DMS153 (cell line): ENCODE measurements around the gene SNCB.

ENCODE experiments used
- DNase-seq: peaks from one replicate; lab custom pipeline; 2025; lab: John Stamatoyannopoulos, UW

The SNCB gene

GRCh38 chr5:176644294-176644693 lies 14.0 kb upstream of the SNCB start:
- DNase-seq: no peak

- no peak for DNase-seq
Observed at GRCh38 chr5:176643491-176644219, 13.3 kb upstream of the SNCB start.

GRCh38 chr5:176642675-176643490 lies 12.5 kb upstream of the SNCB start:
- DNase-seq: no peak

GRCh38 chr5:176640616-176641015 lies 10.3 kb upstream of the SNCB start:
- no peak for DNase-seq

- DNase-seq: no peak
Observed at GRCh38 chr5:176639981-176640380, 9.6 kb upstream of the SNCB start.

GRCh38 chr5:176639208-176639607 lies 8.9 kb upstream of the SNCB start:
- no peak for DNase-seq

GRCh38 chr5:176638437-176638836 lies 8.1 kb upstream of the SNCB start:
- DNase-seq: no peak

GRCh38 chr5:176637556-176637955 lies 7.2 kb upstream of the SNCB start:
- DNase-seq: no peak

- DNase-seq: no peak
Observed at GRCh38 chr5:176636426-176636825, 6.1 kb upstream of the SNCB start.

- DNase-seq: no peak
Observed at GRCh38 chr5:176633598-176633997, 3.3 kb upstream of the SNCB start.

GRCh38 chr5:176632745-176633144 lies 2.4 kb upstream of the SNCB start:
- DNase-seq: no peak

- no peak for DNase-seq
Observed at GRCh38 chr5:176631383-176632200, 1.3 kb upstream of the SNCB start.

GRCh38 chr5:176630681-176631222 lies 418 bp upstream of the SNCB start:
- DNase-seq: no peak

- DNase-seq: no peak
Observed at GRCh38 chr5:176629317-176629852, 949 bp downstream of the SNCB start.

GRCh38 chr5:176628406-176629228 lies 1.7 kb downstream of the SNCB start:
- DNase-seq: no peak

GRCh38 chr5:176627582-176627981 lies 2.8 kb downstream of the SNCB start:
- no peak for DNase-seq

- no peak for DNase-seq
Observed at GRCh38 chr5:176626876-176627236, 3.5 kb downstream of the SNCB start.

GRCh38 chr5:176625966-176626875 lies 4.1 kb downstream of the SNCB start:
- DNase-seq: no peak

- DNase-seq: no peak
Observed at GRCh38 chr5:176625512-176625911, 4.8 kb downstream of the SNCB start.

- DNase-seq: no peak
Observed at GRCh38 chr5:176624938-176625337, 5.4 kb downstream of the SNCB start.
